ENCODE measurements around the gene PIGS. TPM values are rescaled to one million over a fixed set of nuclear protein-coding genes. Genes with fewer than 3 reads are reported as not detected.

Gene PIGS
- total and polyA plus RNA-seq, 4 donors: 10.0 to 71.9 (median 57.2) TPM

DNA sequence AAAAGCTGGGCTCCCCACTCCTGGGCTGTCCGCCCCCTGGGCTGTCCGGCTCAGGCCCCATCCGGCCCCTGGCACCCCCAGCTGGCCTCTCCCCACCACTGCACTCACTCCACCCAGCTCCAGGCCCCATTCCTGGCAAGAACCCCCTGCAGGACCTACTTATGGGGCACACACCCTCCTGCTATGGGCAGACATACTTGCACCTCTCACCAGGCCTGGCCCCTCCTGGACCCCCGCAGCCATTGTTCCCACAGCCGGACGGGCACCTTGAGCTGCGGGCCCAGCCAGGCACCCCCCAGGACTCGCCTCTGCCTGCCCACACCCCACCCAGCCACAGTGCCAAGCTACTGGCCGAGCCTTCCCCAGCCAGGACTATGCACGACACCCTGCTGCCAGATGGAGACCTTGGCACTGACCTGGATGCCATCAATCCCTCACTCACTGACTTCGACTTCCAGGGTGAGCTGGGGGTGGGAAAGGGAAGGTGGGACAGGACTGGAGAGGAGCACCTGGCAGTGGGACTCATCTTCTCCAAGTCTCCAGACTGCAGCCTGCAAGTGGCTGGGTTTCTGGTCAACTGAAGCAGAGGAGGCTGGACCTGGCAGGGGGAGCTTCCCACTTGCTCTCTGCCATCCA is 36.5 kb downstream of the PIGS start:
- Histone ChIP-seq H3K36me3 (ENCODE audit: control insufficient read depth in 4 of 4, insufficient read depth in 4 of 4, low read length in 4 of 4) (no peaks in the 10 kb centered on the region), H3K4me1 (ENCODE audit: control insufficient read depth in 5 of 5, insufficient read depth in 5 of 5, low read length in 5 of 5) (peaks cover 0 to 6% (median 0%) of the 10 kb centered on the region in 5 donors), H3K27ac (ENCODE audit: low read depth in 1 of 2, low read length in 1 of 2) (no peak overlapping the region), H3K4me3 (no peak overlapping the region), H3K9ac (ENCODE audit: insufficient read depth in 1 of 2, low read length in 2 of 2) (no peak overlapping the region), H3K27me3 (ENCODE audit: control insufficient read depth in 3 of 3, insufficient read depth in 3 of 3, low read length in 2 of 3) (no peaks in the 10 kb centered on the region), H3K9me3 (ENCODE audit: control insufficient read depth in 4 of 4, insufficient read depth in 3 of 4, low read length in 3 of 4) (no peaks in the 10 kb centered on the region)
- WGBS, 2 donors: 90 to 94% methylated on average over 11 of the region's 11 CpGs
- no peak for DNase-seq
- TF ChIP-seq, protein P1, sequence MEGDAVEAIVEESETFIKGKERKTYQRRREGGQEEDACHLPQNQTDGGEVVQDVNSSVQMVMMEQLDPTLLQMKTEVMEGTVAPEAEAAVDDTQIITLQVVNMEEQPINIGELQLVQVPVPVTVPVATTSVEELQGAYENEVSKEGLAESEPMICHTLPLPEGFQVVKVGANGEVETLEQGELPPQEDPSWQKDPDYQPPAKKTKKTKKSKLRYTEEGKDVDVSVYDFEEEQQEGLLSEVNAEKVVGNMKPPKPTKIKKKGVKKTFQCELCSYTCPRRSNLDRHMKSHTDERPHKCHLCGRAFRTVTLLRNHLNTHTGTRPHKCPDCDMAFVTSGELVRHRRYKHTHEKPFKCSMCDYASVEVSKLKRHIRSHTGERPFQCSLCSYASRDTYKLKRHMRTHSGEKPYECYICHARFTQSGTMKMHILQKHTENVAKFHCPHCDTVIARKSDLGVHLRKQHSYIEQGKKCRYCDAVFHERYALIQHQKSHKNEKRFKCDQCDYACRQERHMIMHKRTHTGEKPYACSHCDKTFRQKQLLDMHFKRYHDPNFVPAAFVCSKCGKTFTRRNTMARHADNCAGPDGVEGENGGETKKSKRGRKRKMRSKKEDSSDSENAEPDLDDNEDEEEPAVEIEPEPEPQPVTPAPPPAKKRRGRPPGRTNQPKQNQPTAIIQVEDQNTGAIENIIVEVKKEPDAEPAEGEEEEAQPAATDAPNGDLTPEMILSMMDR (IDR thresholded peaks at IDR 0.05; ENCODE audit: control extremely low read depth, extremely low read depth): no peak
- no peak for ATAC-seq (ENCODE audit: insufficient read depth, low FRiP score)

DNA sequence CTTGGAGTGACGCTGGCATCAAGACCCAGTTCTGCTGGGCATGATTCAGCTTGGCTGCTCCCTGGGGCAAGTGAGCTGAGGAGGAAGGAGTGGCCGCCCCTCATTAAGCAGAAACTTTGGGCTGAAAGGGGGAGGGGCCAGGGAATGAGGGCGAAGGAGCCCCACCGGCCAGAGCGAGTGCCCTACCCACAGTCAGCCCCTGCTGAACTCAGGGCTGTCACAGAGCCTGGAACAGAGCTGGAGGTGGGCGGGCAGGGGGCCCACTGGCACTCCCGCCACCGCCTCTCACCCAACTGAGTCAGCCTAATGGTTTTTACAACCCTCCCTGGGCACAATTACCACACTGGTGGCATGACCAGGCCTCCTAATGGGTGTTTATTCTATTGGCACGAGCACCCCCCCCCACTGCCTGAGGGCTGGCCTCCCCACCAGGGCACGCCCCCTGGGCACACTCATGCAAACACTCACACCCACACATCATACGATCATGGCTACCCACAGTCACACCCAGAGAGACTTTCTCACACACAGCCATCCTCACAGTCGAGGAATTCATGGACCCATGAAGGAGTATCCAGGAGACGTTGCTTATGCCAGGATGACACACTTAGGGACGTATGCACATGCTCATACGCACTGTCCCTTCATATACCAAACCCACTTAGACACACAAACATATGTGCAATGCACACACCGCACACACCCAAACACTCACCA is 38.1 kb downstream of the PIGS start:
- no peaks in the 10 kb centered on the region for H3K27me3 ChIP-seq (ENCODE audit: control insufficient read depth in 3 of 3, insufficient read depth in 3 of 3, low read length in 2 of 3)
- H3K4me3 ChIP-seq: no peak overlapping the region
- no peaks in the 10 kb centered on the region for H3K9me3 ChIP-seq (ENCODE audit: control insufficient read depth in 4 of 4, insufficient read depth in 3 of 4, low read length in 3 of 4)
- H3K36me3 ChIP-seq (ENCODE audit: control insufficient read depth in 4 of 4, insufficient read depth in 4 of 4, low read length in 4 of 4): no peaks in the 10 kb centered on the region
- H3K4me1 ChIP-seq (ENCODE audit: control insufficient read depth in 5 of 5, insufficient read depth in 5 of 5, low read length in 5 of 5): peaks cover 0 to 6% (median 0%) of the 10 kb centered on the region in 5 donors
- H3K27ac ChIP-seq (ENCODE audit: low read depth in 1 of 2, low read length in 1 of 2): no peak overlapping the region
- ATAC-seq (ENCODE audit: insufficient read depth, low FRiP score) (no peak), DNase-seq (no peak)
- TF ChIP-seq, protein P1 (IDR thresholded peaks at IDR 0.05; ENCODE audit: control extremely low read depth, extremely low read depth): no peak
- WGBS, 2 donors: 72 to 81% methylated on average over 16 of the region's 16 CpGs
- H3K9ac ChIP-seq (ENCODE audit: insufficient read depth in 1 of 2, low read length in 2 of 2): no peak overlapping the region

DNA sequence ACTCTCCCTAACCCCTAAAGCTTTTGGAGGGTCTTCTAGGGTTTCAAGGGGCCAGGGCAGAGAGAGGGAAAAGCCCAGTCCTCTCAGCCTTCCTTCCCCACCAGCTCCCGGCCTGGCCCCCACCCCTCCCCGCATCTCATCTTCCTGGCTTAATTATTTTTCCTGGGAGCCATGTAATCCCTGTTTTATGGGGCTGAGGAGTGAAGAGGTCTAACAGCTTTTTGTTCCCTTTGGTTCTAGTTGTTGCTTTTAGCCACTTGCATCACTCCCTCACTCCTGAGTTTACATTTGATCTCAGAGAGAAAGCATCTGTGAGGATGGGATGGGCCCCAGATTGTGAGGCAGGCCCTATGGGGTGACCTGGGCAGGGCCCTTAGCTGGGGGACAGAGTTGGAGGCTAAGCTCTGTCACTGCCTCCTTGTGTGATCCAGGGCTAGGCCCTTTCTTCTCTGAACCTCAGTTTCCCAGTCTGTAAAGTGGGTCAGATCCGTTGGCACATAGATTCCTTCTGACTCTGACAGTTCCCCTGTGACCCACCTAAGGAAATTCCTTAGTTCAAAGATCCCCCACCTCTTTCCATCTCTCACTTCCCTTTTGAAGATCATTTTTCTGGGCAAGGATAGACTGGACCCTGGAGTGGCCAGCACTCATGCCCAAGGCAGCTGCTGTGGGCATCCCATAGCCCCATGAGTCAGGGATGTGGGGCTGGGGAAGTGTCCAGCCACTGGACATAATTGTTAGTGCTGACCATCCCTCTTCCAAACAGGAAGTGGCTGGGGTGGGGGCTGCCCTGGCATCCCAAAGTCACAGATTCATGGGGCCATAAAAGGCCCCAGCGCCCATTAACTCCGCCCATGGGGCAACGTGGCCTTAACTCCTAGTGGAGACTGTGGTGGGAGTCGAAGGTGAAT is 39.0 kb downstream of the PIGS start:
- 78 to 85% methylated on average over 7 of the region's 7 CpGs for WGBS, 2 donors
- TF ChIP-seq, protein P1 (IDR thresholded peaks at IDR 0.05; ENCODE audit: control extremely low read depth, extremely low read depth): no peak
- Histone ChIP-seq H3K4me1 (ENCODE audit: control insufficient read depth in 5 of 5, insufficient read depth in 5 of 5, low read length in 5 of 5) (peaks cover 0 to 6% (median 0%) of the 10 kb centered on the region in 5 donors), H3K27me3 (ENCODE audit: control insufficient read depth in 3 of 3, insufficient read depth in 3 of 3, low read length in 2 of 3) (no peaks in the 10 kb centered on the region), H3K27ac (ENCODE audit: low read depth in 1 of 2, low read length in 1 of 2) (no peak overlapping the region), H3K4me3 (no peak overlapping the region), H3K36me3 (ENCODE audit: control insufficient read depth in 4 of 4, insufficient read depth in 4 of 4, low read length in 4 of 4) (no peaks in the 10 kb centered on the region), H3K9ac (ENCODE audit: insufficient read depth in 1 of 2, low read length in 2 of 2) (no peak overlapping the region), H3K9me3 (ENCODE audit: control insufficient read depth in 4 of 4, insufficient read depth in 3 of 4, low read length in 3 of 4) (no peaks in the 10 kb centered on the region)
- no peak for DNase-seq
- ATAC-seq (ENCODE audit: insufficient read depth, low FRiP score): no peak

Data from lung (tissue), 12 donors.